Pancreas (tissue), 10 donors: ENCODE data around the gene THAP10. TPM values are rescaled to one million over a fixed set of nuclear protein-coding genes. Genes with fewer than 3 reads are reported as not detected.
A peak's percentile ranks its signal among the peaks of the same experiment; 100 is the strongest.

ENCODE experiments used
- ATAC-seq, 4 donors: fragments of 200-7000 bp; cut with Tn5 transposase; one replicate each; pipeline versions ENCODE4 v1.8.0 to v1.9.1; 2020; ENCODE audit warnings: mild to moderate bottlenecking in 4 of 4, moderate library complexity in 4 of 4
- DNase-seq, 6 donors: peaks; one replicate each; pipeline ENCODE4 v3.0.0-alpha.2; 2020
- FAIRE-seq: peaks from 2 replicates; lab custom pipeline; 2012; peaks lifted over from hg19 to GRCh38; lab: Jason Lieb, UNC
- H3K27ac ChIP-seq, 4 donors: fragments of 200-600 bp; sonication (generic); 1 replicate in 3 of 4; 2 replicates in 1 of 4; pipeline versions ENCODE4 v1.5.0 to v1.8.0; 2020
- H3K27me3 ChIP-seq, 4 donors: fragments of 200-600 bp; one replicate each; pipeline ENCODE4 v1.8.0; 2021
- H3K36me3 ChIP-seq, 3 donors: fragments of 200-600 bp; sonication (generic) in 1 of 3; one replicate each; pipeline versions ENCODE4 v1.5.0 to v1.8.0; 2020 to 2021
- H3K4me1 ChIP-seq, 3 donors: fragments of 200-600 bp; one replicate each; pipeline ENCODE4 v1.8.0; 2021
- H3K4me3 ChIP-seq, 4 donors: fragments of 200-600 bp; sonication (generic) in 2 of 4; one replicate each; pipeline versions ENCODE4 v1.5.0 to v1.8.0; 2020 to 2021
- H3K9me3 ChIP-seq, 4 donors: fragments of 200-600 bp; one replicate each; pipeline ENCODE4 v1.8.0; 2021
- CTCF ChIP-seq, 4 donors: fragments of 200-600 bp; sonication (generic) in 3 of 4; IDR thresholded peaks; one replicate each; pipeline versions ENCODE4 v1.5.0 to v1.8.0; 2021; ENCODE audit warnings: antibody characterized with exemption in 4 of 4
- WGBS, 2 donors: extraction: QIAGEN DNeasy Blood & Tissue Kit; methylation state at CpG; one replicate each; pipeline ENCODE4 v1.1.7; 2013; 5-methylcytosine and 5-hydroxymethylcytosine counted together
- intact Hi-C, 3 donors: fragments of 100-400 bp; cut with DNase I; formaldehyde crosslinking; loops; one replicate each; pipeline versions ENCODE4 v1.11.1 to v1.14.2; 2022
- polyA plus RNA-seq, 2 donors: library from polyadenylated mRNA; stranded (reverse); fragments of 200-250 nt; gene quantifications; one replicate each; pipeline ENCODE4 v1.2.3, GENCODE V29; 2013
- total RNA-seq, 6 donors: library from RNA; stranded (reverse); fragmentation: NEBNext Ultra II Directional in 4 of 6; extraction: Animal tissue kit (Norgen Biotek cat#: 25700) in 4 of 6; gene quantifications; one replicate each; pipeline versions ENCODE4 v1.2.1 to v1.2.4, GENCODE V29; 2021 to 2023
- donor health status: healthy with polysubstance abuse.
- donor health status: DM: no; HTN: no; CAD: no; lungs with moderate emphysema.
- donor health status: DM: no; HTN: no; CAD: no.
- donor health status: control.
- donor health status: control.
- donor health status: Bipolar disorder and iron deficiency.
- donor health status: DM: yes; HTN: yes; CAD: no.
- donor health status: DM: no; HTN: no; CAD: no.
- donor health status: DM: no; HTN: no; CAD: no.
- donor health status: DM: yes; HTN: yes; CAD: no.

Gene THAP10
- total and polyA plus RNA-seq, 8 donors, result 0.43 to 2.6 (median 0.87) TPM

- ATAC-seq (no peak), FAIRE-seq (no peak), DNase-seq (no peak)
- Histone ChIP-seq H3K27me3 (no peaks in the 10 kb centered on the region), H3K27ac (no peak overlapping the region), H3K4me1 (peaks cover 20 to 23% (median 22%) of the 10 kb centered on the region in 3 donors), H3K4me3 (no peak overlapping the region), H3K36me3 (peaks cover 0 to 6% (median 0%) of the 10 kb centered on the region in 3 donors), H3K9me3 (no peaks in the 10 kb centered on the region)
- intact Hi-C loops, result no loop called here
- 86 to 91% methylated on average over 2 of the region's 2 CpGs for WGBS, 2 donors
- TF ChIP-seq CTCF (IDR thresholded peaks at IDR 0.05), result no peak
Observed at GRCh38 chr15:70834999-70835398, 57.2 kb downstream of the THAP10 start.

- Histone ChIP-seq H3K9me3 (no peaks in the 10 kb centered on the region), H3K4me1 (peaks cover 23 to 27% (median 24%) of the 10 kb centered on the region in 3 donors), H3K27ac (peak overlapping the region in 2 of 4 donors; percentile 16 to 33), H3K36me3 (peaks cover 0 to 6% (median 0%) of the 10 kb centered on the region in 3 donors), H3K27me3 (no peaks in the 10 kb centered on the region), H3K4me3 (no peak overlapping the region)
- intact Hi-C loops, result no loop called here
- FAIRE-seq, result no peak
- TF ChIP-seq CTCF (IDR thresholded peaks at IDR 0.05), result no peak
- WGBS, 2 donors, result 56 to 58% methylated on average over 9 of the region's 9 CpGs
- ATAC-seq, result peak; percentile 24 to 58 (median 42)
- DNase-seq, result peak in 1 of 6 donors; percentile 55
Observed at GRCh38 chr15:70833861-70834765, 58.1 kb downstream of the THAP10 start.

GRCh38 chr15:70833422-70833821 is 58.8 kb downstream of the THAP10 start:
- intact Hi-C loops, result no loop called here
- H3K36me3 ChIP-seq, result peaks cover 0 to 6% (median 0%) of the 10 kb centered on the region in 3 donors
- no peak overlapping the region for H3K4me3 ChIP-seq
- no peaks in the 10 kb centered on the region for H3K9me3 ChIP-seq
- ATAC-seq (no peak), DNase-seq (no peak), FAIRE-seq (no peak)
- WGBS, 2 donors, result 87 to 91% methylated on average over 3 of the region's 3 CpGs
- no peak overlapping the region for H3K27ac ChIP-seq
- no peak for TF ChIP-seq CTCF (IDR thresholded peaks at IDR 0.05)
- peaks cover 23 to 27% (median 24%) of the 10 kb centered on the region in 3 donors for H3K4me1 ChIP-seq
- H3K27me3 ChIP-seq, result no peaks in the 10 kb centered on the region

DNA sequence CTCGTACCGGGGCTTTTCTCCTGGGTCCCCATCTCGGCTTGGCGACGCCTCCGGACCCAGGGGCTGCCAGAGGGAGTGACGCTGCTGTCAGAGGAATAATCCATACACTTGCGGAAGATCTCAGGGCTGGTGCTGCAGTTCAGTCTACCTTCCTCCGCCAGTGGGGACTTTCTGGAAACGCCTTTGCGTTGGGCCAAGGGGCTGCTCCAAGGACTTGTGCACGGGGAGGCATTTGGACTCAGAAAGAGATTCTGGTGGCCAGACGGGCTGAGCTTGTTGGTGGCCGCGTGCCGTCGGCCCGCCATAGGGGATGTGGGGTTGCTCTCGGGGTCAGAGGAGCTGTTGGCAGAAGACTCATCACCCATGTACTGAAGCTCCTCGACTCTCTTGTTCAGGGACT is 60.1 kb downstream of the THAP10 start:
- DNase-seq, result no peak
- Histone ChIP-seq H3K9me3 (no peaks in the 10 kb centered on the region), H3K4me1 (peaks cover 23 to 27% (median 24%) of the 10 kb centered on the region in 3 donors), H3K4me3 (no peak overlapping the region), H3K36me3 (peaks cover 0 to 6% (median 0%) of the 10 kb centered on the region in 3 donors), H3K27ac (no peak overlapping the region), H3K27me3 (no peaks in the 10 kb centered on the region)
- TF ChIP-seq CTCF (IDR thresholded peaks at IDR 0.05), result no peak
- no peak for ATAC-seq
- no peak for FAIRE-seq
- 95% methylated on average over 20 of the region's 20 CpGs for WGBS, 2 donors
- intact Hi-C loops, result no loop called here

Other genes starting within 250 kb of the THAP10 start
- gene UACA, start 128.9 kb downstream of the THAP10 start, total RNA-seq, result 10 to 100 TPM; 15.4 to 29.5 (median 19.7) TPM
- gene UACA, start 128.9 kb downstream of the THAP10 start, polyA plus RNA-seq, result 10 to 100 TPM; 24.0 to 39.5 TPM
- gene LARP6, start 38.3 kb downstream of the THAP10 start, total RNA-seq, result 1 to 10 TPM; 5.9 to 9.7 (median 7.6) TPM
- 10 to 100 TPM in 1 of 2 donors, 1 to 10 TPM in 1; 9.9 to 10.3 TPM for gene LARP6, start 38.3 kb downstream of the THAP10 start, polyA plus RNA-seq
- 1 to 10 TPM; 1.7 to 4.7 (median 3.1) TPM for gene LRRC49, start 393 bp upstream of the THAP10 start, total RNA-seq
- gene LRRC49, start 393 bp upstream of the THAP10 start, polyA plus RNA-seq, result 1 to 10 TPM; 4.8 to 6.4 TPM
- gene THSD4, start 223.0 kb upstream of the THAP10 start, total RNA-seq, result 10 to 100 TPM in 5 of 6 donors, 1 to 10 TPM in 1; 6.0 to 17.8 (median 14.2) TPM
- gene THSD4, start 223.0 kb upstream of the THAP10 start, polyA plus RNA-seq, result 1 to 10 TPM; 7.8 to 9.0 TPM